Ectodermal cell (in vitro differentiated cells): ENCODE results near the gene KDM1B.

Experiments
- H3K27ac ChIP-seq: 2 replicates; pipeline ENCODE4 v1.7.0; 2013; ENCODE audit warnings: mild to moderate bottlenecking, low read depth, low read length; ENCODE audit not compliant: insufficient read depth, poor library complexity, severe bottlenecking
- H3K27me3 ChIP-seq: 2 replicates; pipeline ENCODE4 v1.7.0; 2013; ENCODE audit warnings: mild to moderate bottlenecking, low read length; ENCODE audit not compliant: insufficient read depth, control insufficient read depth, poor library complexity, severe bottlenecking
- H3K36me3 ChIP-seq: one replicate; pipeline ENCODE4 v1.7.0; 2013; ENCODE audit warnings: low read length; ENCODE audit not compliant: control insufficient read depth, insufficient read depth
- H3K4me1 ChIP-seq: one replicate; pipeline ENCODE4 v1.7.0; 2013; ENCODE audit warnings: low read length; ENCODE audit not compliant: control insufficient read depth, insufficient read depth
- H3K4me3 ChIP-seq: 2 replicates; pipeline ENCODE4 v1.7.0; 2013; ENCODE audit warnings: low read depth, low read length, control low read depth; ENCODE audit not compliant: insufficient read depth
- H3K9me3 ChIP-seq: 2 replicates; pipeline ENCODE4 v1.7.0; 2013; ENCODE audit warnings: mild to moderate bottlenecking, low read length, moderate library complexity; ENCODE audit not compliant: control insufficient read depth
- WGBS, 2 experiments: methylation state at CpG; one replicate each; pipeline ENCODE4 v1.1.7; 2013; ENCODE audit warnings: missing lambda C conversion rate in 2 of 2; 5-methylcytosine and 5-hydroxymethylcytosine counted together

KDM1B gene

DNA sequence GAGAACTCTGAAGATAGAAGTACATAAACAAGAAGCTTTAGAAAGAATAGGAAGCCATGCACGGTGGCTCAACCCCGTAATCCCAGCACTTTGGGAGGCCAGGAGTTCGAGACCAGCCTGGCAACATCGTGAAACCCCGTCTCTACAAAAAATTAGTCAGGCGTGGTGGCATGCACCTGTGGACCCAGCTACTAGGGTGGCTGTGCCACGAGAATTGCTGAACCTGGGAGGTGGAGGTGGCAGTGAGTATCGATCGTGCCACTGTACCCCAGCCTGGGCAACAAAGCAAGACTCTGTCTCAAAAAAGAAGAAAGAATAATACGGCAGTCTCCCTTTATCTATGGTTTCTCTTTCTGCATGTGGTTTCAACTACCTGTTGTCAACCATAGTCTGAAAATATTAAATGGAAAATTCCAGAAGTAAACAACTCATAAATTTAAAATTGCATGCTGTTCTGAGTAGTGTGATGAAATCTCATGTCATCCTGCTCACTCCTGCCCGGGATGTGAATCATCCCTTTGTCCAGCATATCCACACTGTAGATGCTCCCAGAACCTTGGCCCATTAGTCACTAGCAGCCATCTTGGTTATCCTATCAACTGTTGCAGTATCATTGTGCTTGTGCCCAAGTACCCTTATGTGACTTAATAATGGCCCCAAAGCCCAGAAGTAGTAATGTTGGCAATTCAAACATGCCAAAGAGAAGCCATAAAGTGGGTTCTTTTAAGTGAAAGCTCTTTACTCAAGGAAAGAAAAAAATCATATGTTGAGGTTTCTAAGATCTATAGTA, 87.0 kb downstream of the KDM1B start:
- 82 to 87% methylated on average over 11 of the region's 11 CpGs for WGBS, 2 experiments
- no peaks in the 10 kb centered on the region for H3K27me3 ChIP-seq
- no peaks in the 10 kb centered on the region for H3K4me1 ChIP-seq
- no peaks in the 10 kb centered on the region for H3K9me3 ChIP-seq
- no peak overlapping the region for H3K4me3 ChIP-seq
- H3K27ac ChIP-seq, result no peak overlapping the region
- peaks cover 52% of the 10 kb centered on the region for H3K36me3 ChIP-seq

DNA sequence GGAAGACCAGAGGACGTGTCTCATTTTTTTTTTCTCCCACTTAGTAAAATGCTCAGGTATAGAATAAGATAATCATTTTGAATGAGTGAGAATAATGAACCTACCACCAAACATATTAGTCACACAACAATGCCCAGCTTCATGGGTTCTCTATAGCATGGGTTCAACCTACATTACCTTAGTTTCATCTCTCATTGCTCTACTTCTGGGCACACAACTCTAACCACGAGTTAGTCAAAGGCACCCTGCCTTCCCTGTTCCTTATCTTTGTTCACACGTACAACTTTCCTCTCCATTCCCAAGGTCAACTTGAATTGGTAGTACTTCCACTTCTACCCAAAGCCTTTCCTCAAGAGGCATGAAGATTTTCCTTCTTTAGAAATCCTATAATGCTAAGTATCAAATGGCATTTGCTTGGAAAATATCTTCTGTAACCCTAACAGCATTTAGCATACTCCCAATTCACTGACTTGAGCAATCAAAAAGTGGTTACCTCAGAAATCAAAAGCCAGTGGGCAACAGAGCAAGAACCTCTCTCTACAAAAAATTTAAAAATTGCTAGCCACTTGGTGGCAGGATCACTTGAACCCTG, 88.2 kb downstream of the KDM1B start:
- Histone ChIP-seq H3K27ac (no peak overlapping the region), H3K4me1 (no peaks in the 10 kb centered on the region), H3K36me3 (peaks cover 43% of the 10 kb centered on the region), H3K4me3 (no peak overlapping the region), H3K9me3 (no peaks in the 10 kb centered on the region), H3K27me3 (no peaks in the 10 kb centered on the region)
- WGBS, 2 experiments, result 96 to 99% methylated on average over 3 of the region's 3 CpGs

DNA sequence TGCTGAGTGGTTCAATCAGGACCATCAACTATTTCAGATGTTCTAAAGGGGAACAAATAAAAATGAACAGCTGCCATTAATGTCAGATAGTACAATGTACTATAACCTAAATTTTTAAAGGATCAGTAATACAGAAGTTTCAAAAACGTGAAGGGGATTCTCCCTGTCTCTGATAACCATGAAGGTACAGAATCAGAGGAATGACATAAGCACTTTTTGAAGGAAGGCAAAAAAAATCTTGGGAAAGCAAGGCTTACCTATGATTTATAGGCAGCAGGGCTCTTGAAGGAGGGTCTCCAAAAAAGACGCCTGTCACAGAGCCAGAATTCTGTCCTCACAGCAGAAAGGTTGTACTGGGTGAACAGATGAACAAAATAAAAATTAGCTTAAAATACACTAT, 89.0 kb downstream of the KDM1B start:
- no peaks in the 10 kb centered on the region for H3K9me3 ChIP-seq
- WGBS, 2 experiments, result 91 to 92% methylated on average over 2 of the region's 2 CpGs
- H3K4me1 ChIP-seq, result no peaks in the 10 kb centered on the region
- H3K27ac ChIP-seq, result no peak overlapping the region
- H3K4me3 ChIP-seq, result no peak overlapping the region
- H3K27me3 ChIP-seq, result no peaks in the 10 kb centered on the region
- H3K36me3 ChIP-seq, result peaks cover 42% of the 10 kb centered on the region

DNA sequence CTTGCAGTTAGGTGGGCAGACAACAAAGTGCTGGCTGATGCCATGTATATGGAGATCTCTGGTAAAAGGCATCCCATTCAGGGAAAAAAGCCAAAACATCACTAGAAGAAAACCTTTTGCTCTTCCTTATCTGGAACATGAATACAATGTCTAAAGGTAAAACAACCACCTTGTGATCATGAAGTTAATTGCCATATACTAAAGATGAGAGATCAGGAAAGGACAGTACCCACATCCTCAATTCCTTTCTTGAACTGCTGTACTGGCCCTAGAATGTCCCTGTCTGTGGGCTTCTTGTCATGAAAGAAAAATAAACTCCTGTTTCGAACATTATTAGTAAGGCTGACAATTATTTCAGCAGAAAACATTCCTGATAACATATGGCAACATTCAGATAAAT, 89.9 kb downstream of the KDM1B start:
- H3K27me3 ChIP-seq, result no peaks in the 10 kb centered on the region
- H3K27ac ChIP-seq, result no peak overlapping the region
- 92 to 97% methylated on average over 1 of the region's 1 CpG for WGBS, 2 experiments
- H3K9me3 ChIP-seq, result no peaks in the 10 kb centered on the region
- H3K4me3 ChIP-seq, result no peak overlapping the region
- H3K4me1 ChIP-seq, result no peaks in the 10 kb centered on the region
- H3K36me3 ChIP-seq, result peaks cover 34% of the 10 kb centered on the region

DNA sequence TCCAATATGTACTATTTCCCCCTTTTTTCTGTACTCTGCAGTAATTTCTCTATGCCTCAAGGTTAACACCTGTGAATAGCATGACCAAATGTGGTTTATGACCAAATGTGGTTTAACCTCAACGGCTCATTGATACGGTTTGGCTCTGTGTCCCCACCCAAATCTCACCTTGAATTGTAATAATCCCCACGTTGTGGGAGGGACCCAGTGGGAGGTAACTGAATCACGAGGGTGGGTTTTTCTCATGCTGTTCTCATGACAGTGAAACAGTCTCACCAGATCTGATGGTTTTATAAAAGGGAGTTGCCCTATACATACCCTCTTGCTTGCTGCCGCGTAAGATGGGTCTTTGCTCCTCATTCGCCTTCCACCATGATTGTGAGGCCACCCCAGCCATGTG, 90.4 kb downstream of the KDM1B start:
- Histone ChIP-seq H3K36me3 (peaks cover 32% of the 10 kb centered on the region), H3K4me3 (no peak overlapping the region), H3K9me3 (no peaks in the 10 kb centered on the region), H3K27ac (no peak overlapping the region), H3K4me1 (no peaks in the 10 kb centered on the region), H3K27me3 (no peaks in the 10 kb centered on the region)
- WGBS, 2 experiments, result 72 to 74% methylated on average over 7 of the region's 7 CpGs

DNA sequence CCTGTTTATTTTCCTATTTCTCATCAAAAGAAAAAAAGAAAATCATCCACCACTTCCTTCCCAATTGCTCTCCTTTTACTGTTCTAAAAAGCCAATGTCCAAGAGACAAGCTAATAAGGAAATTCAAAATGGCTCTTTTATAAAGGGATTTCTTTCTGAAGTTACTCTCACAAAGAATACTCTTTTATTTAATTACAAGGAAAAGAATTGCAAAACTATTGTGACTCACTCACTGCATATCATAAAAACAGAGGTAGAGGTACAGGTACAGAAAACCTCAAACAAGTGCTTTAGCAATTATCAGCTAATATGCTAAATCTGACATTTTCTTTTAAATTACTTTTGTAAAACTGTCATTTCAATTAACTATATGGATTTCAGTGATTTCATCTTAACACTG, 91.0 kb downstream of the KDM1B start:
- no peaks in the 10 kb centered on the region for H3K27me3 ChIP-seq
- no peaks in the 10 kb centered on the region for H3K9me3 ChIP-seq
- peaks cover 27% of the 10 kb centered on the region for H3K36me3 ChIP-seq
- H3K27ac ChIP-seq, result no peak overlapping the region
- no peak overlapping the region for H3K4me3 ChIP-seq
- H3K4me1 ChIP-seq, result no peaks in the 10 kb centered on the region

- Histone ChIP-seq H3K27me3 (no peaks in the 10 kb centered on the region), H3K4me3 (no peak overlapping the region), H3K4me1 (no peaks in the 10 kb centered on the region), H3K27ac (no peak overlapping the region), H3K36me3 (peaks cover 32% of the 10 kb centered on the region), H3K9me3 (no peaks in the 10 kb centered on the region)
Observed at GRCh38 chr6:18247002-18247401, 91.8 kb downstream of the KDM1B start.

DNA sequence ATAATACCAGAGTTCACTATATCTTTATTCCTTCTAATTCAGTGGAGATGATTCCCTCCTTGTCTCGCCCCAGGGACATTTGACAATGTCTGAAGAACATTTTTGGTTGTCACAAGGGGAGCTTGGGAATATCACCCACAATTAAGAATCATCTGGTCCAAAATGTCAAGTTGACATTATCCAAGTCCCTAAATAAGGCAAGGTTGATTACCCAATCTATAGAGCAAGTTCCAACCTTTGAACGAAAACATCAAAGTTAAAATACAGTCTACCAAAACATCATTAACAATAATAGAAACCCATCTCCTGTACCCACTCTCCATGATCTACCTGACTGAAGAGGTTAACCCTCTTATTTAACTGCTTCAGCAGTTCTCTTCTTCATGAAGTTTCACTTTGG, 93.5 kb downstream of the KDM1B start:
- H3K4me3 ChIP-seq, result no peak overlapping the region
- WGBS, 2 experiments, result 92 to 95% methylated on average over 2 of the region's 2 CpGs
- H3K27me3 ChIP-seq, result no peaks in the 10 kb centered on the region
- no peaks in the 10 kb centered on the region for H3K9me3 ChIP-seq
- no peak overlapping the region for H3K27ac ChIP-seq
- peaks cover 23% of the 10 kb centered on the region for H3K36me3 ChIP-seq
- H3K4me1 ChIP-seq, result no peaks in the 10 kb centered on the region

DNA sequence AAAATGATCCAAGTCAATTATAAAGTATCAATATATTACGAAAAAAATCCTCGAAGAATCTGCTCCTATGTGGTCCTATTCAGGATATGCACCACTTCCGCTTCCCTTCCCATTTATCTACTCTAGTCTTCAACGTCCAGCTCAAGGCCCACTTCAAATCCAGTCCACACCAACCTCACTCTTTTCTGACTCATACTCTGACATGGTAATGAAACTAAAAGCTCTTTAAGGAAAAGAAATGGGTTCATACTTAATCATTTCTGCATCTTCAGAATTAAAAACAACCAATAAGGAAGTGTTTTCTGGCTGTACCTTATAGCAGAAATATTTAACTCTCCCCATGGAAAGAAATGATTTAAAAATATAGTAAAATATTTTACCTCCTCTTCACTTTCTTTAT, 94.0 kb downstream of the KDM1B start:
- no peaks in the 10 kb centered on the region for H3K9me3 ChIP-seq
- H3K4me3 ChIP-seq, result no peak overlapping the region
- H3K36me3 ChIP-seq, result peaks cover 22% of the 10 kb centered on the region
- no peak overlapping the region for H3K27ac ChIP-seq
- 92 to 94% methylated on average over 4 of the region's 4 CpGs for WGBS, 2 experiments
- no peaks in the 10 kb centered on the region for H3K27me3 ChIP-seq
- no peaks in the 10 kb centered on the region for H3K4me1 ChIP-seq

GRCh38 chr6:18253635-18254034, 98.4 kb downstream of the KDM1B start:
- WGBS, 2 experiments, result 89 to 91% methylated on average over 4 to 5 of the region's 5 CpGs
- Histone ChIP-seq H3K36me3 (peaks cover 40% of the 10 kb centered on the region), H3K4me3 (no peak overlapping the region)

More at GRCh38 chr6:18253635-18254034, 98.4 kb downstream of the KDM1B start:
- H3K9me3 ChIP-seq, result no peaks in the 10 kb centered on the region
- no peaks in the 10 kb centered on the region for H3K4me1 ChIP-seq
- H3K27me3 ChIP-seq, result no peaks in the 10 kb centered on the region
- no peak overlapping the region for H3K27ac ChIP-seq
